Skin of body (tissue), 2 donors: Measurements from ENCODE around the gene ESRRB. TPM values are rescaled to one million over a fixed set of nuclear protein-coding genes. Genes with fewer than 3 reads are reported as not detected.
"Not testable (repeated sequence)": the region's sequence is repeated elsewhere in the genome, so short reads cannot be mapped to it uniquely, and the experiment has no call there.

Experiments used
- DNase-seq: peaks from one replicate; lab custom pipeline; 2025; lab: John Stamatoyannopoulos, UW
- total RNA-seq: library from RNA; depleted of rRNA; stranded (reverse); fragments of >200 nt; gene quantifications from one replicate; pipeline ENCODE4 v1.2.3, GENCODE V29; 2014

Gene ESRRB
- total RNA-seq, 1 donor from 2014 or later = 0.59 TPM

DNA sequence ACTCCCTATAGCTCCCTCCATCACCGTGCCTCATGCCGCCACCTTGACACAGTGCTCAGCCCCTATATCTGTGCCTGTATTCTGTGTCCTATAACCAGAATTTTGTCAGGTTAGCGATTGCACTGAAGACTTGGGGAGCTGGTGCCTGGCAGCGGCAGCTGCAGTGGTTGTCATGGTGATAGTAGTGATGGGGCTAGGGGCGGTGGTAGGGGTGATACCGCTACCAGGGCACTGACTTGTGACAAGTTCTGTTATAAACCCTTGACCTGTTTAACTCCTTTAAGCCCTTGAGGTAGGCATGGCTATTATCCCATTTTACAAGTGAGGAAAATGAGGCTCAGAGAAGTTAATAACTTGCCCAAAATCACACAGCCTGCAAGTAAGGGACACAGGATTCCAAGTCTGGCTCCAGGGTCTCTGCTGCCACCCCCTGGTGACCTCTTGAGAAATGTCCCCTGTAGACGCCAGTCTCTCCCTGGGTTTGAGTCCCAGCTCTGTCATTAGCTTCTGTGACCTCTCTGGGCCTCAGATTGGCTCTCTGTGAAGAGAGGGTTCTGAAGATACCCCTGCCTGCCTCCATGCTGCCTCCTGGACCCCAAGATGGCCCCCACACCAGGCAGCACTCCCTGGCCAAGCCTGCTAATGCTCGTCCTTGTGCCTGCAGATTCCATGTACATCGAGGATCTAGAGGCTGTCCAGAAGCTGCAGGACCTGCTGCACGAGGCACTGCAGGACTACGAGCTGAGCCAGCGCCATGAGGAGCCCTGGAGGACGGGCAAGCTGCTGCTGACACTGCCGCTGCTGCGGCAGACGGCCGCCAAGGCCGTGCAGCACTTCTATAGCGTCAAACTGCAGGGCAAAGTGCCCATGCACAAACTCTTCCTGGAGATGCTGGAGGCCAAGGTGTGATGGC lies 121.9 kb downstream of the ESRRB start:
- no peak for DNase-seq

- no peak for DNase-seq
These were observed 122.6 kb downstream of the ESRRB start for GRCh38 chr14:76498463-76498935.

DNA sequence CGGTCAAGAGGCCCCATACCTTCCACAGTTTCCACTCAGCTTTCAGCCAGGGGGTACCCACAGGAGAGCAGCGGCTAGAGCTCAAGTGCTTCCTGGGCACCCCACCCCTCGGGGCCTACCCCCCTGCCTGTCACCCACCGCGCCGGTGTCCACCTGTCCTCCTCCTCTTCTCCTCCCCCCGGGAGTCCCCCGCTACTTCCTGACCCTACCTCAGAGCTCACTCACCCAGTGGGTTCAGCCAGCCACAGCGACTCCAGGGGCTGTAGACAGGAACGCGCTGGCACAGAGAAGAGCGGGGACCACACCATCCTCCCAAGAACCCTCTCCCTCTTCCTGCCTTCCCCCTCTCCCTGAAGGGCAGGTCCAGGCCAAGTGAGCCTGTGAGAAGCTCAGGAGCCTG lies 123.0 kb downstream of the ESRRB start:
- DNase-seq = no peak

DNA sequence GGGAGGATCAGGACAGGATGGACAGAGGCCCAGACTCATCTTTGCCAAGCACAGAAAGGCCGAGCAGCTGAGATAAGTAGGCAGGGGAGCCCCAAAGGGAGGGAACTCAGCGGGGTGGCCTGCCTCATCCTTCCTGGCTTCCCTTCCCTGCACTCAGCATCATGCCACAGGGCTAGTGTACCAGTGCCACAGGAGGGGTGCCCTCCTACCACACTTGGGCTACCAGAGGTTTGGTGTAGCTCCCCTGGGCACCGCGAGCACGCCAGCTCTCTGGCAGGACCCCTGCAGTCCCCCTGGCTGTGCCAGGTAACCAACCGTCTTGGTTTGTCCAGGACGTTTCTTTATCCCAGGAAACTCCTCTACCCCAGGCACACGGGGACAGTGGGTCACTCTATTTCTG lies 123.5 kb downstream of the ESRRB start:
- no peak for DNase-seq

DNA sequence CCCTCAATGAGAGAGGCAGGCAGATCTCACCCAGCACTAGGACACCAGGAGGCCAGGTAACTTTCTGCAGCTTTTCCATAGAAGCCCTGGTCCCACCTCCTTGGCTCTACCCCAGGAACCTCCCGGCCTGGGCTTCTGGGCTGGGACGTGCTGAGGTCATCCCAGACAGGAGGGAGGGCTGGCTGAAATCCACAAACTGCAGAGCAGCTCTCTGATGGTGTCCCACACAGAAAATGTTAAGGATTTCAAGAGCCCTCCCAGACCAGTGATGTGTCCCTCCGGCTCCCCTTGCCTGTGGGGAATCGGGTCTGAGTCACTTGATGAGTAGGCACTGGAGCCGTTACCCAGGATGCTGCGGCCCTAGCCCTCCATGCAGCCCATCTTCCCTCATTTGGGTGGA lies 124.1 kb downstream of the ESRRB start:
- no peak for DNase-seq

- no peak for DNase-seq
These were observed 124.5 kb downstream of the ESRRB start for GRCh38 chr14:76500480-76500879.

GRCh38 chr14:76501156-76501720 lies 125.3 kb downstream of the ESRRB start:
- DNase-seq = no peak

DNA sequence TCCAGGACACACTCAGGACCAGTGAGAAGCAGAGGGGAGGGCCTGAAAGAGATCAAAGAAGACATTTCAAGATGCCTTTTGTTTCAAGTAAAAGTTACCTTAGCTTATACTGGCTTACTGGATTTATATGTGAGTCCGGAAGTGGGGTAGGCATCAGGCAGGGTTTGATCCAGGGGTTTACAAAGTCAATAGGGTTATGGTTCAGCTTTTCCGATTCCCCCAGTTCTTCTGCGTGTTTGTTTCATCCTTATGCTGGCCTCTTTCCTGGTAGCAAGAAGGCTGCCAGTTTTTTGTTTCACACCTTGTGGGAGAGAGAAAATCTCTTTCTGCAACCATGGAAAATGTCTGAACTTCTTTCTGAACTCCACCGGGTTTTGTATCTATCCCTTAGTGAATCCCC lies 126.3 kb downstream of the ESRRB start:
- no peak for DNase-seq

GRCh38 chr14:76502638-76503037 lies 126.7 kb downstream of the ESRRB start:
- no peak for DNase-seq

GRCh38 chr14:76509311-76509710 lies 133.4 kb downstream of the ESRRB start:
- DNase-seq = no peak

- DNase-seq = no peak
These were observed 134.2 kb downstream of the ESRRB start for GRCh38 chr14:76510181-76510580.

GRCh38 chr14:76514213-76514998 lies 138.5 kb downstream of the ESRRB start:
- no peak for DNase-seq

- peak; percentile 8 for DNase-seq
These were observed 140.9 kb downstream of the ESRRB start for GRCh38 chr14:76516884-76517283.

DNA sequence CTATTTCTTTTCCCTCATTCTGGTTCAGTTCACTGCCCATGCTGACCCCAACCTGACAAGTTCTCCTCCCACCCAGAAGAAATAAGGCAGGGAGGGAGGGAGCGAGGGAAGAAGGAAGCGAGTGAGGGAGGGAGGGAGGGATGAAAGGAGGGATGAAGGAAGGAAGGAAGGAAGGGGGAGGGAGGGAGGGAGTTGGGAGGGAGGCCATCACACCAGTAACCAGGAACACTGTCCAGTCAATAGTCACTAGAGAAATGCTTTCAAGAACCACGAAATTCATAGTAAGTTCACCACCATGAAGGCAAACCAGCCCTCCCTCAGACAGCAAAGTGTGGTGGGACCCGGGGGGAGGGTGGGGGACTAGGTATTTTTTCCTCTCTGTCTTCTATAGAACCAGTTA lies 142.4 kb downstream of the ESRRB start:
- no peak for DNase-seq

GRCh38 chr14:76525106-76525821 lies 149.3 kb downstream of the ESRRB start:
- no peak for DNase-seq

GRCh38 chr14:76531085-76531484 lies 155.1 kb downstream of the ESRRB start:
- no peak for DNase-seq

DNA sequence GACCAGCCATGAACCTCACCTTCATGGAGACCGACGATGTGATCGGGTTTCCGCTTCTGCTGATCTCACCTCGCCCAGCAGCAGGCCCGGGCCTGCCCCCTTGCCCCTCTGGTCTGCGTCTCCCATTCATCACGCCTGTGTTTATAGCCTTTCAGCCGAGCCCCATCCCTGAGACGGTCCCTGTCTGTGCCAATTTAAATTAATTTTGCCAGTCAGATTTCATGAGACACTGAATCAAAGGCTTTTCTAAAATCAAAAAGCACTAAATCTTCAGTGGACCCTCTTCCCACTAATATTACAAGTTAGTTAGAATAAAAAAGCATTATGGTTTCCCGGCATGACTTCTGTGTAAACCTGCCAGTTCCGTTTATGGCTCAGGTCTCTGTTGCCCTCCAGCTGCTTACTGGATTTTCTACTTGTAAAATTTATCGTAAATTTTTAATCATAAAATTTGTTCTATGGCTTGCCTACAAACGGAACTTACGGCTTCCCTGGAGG lies 155.9 kb downstream of the ESRRB start:
- DNase-seq = no peak

DNA sequence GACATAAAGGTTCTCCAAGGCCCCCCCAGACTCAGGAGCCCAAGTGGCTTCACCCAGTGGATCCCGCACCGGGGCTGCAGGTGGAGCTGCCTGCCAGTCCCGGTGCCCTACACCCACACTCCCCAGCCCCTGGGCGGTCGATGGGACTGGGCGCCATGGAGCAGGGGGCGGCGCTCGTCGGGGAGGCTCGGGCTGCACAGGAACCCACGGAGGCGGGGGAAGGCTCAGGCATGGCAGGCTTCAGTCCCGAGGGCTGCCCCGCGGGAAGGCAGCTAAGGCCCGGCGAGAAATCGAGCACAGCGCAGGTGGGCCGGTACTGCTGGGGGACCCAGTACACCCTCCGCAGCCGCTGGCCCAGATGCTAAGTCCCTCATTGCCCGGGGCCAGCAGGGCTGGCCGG lies 160.7 kb downstream of the ESRRB start:
- DNase-seq = not testable (repeated sequence)

DNA sequence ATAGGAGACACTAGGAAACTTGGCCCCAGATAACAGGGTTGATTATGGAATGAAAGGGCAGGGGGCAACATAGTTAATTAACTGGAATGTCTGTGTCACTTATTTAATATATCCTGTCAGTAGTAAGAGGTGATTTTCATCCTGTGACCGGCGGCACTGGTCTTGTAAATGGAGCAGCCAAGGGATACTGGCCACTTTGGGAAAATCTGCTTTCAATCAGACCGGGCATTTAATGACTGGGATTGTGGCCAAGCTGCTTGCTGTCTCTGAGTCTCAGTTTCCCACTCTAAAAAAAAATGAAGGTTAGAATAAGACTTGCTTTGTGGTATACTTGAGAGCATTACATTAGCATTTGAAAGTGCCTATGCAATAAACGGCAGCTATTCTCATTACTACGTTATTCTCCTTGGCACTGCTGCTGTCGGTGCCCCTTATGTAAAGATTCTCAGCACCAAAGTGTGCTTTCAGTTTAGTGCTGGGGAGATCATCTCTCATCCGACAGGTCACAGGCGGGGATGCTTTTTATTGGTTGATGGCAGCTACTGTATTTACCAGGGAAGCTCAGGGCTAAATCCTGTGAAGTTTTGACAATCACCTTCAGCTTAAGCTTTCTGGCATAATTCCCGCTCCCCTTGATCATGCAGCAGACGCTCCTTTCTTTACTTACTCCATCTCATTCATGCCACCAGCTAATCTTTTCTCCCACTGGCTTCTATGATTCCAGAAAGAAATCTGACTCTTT lies 162.1 kb downstream of the ESRRB start:
- no peak for DNase-seq

- no peak for DNase-seq
These were observed 162.7 kb downstream of the ESRRB start for GRCh38 chr14:76538648-76539008.

DNA sequence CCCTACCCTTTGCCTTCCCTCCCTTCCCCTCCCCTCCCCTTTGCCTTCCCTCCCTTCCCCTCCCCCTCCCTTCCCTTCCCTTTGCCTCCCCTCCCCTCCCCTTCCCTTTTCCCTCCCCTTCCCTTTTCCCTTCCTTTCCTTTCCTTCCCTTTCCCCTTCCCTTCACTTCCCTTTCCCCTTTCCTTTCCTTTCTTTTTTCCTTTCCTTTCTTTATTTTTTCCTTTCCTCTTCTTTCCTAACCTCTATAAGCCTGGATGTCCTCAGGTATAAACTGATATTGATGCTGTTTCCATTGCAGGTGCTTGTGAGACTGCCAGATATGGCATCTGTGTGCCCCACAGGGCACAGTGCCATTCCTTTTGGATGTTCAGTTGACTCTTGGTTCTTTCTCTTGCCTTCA lies 163.2 kb downstream of the ESRRB start:
- DNase-seq = no peak
